ENCODE results near the gene RCOR1. TPM values are rescaled to one million over a fixed set of nuclear protein-coding genes. Genes with fewer than 3 reads are reported as not detected.

Gene RCOR1
- total and polyA plus RNA-seq, 2 of the 8 experiments (the other 6 are each of a cell fraction or from before 2014, with no cell fraction given): 12.3 to 26.3 TPM

- no peak overlapping the region for H4K91ac ChIP-seq (replicated peaks; ENCODE audit: insufficient read length, low read length)
- H4K5ac ChIP-seq (ENCODE audit: insufficient read length, low read depth, low read length): no peak overlapping the region
- no peaks in the 10 kb centered on the region for H3K79me1 ChIP-seq (ENCODE audit: low read depth, low read length)
- H3K36me3 ChIP-seq (ENCODE audit: control insufficient read depth in 2 of 4, insufficient read depth in 4 of 4, low read length in 3 of 4): no peaks in the 10 kb centered on the region
- no peak overlapping the region for H3K4me3 ChIP-seq (ENCODE audit: extremely low read depth in 1 of 4, insufficient read depth in 2 of 4, low read depth in 3 of 4, low read length in 4 of 4)
- 97% methylated on average over 3 of the region's 3 CpGs; no CpG with 5 or more reads in 1 of the 2 experiments for WGBS, 2 experiments (ENCODE audit: extremely low coverage in 1 of 2, insufficient coverage in 1 of 2, insufficient read length in 1 of 2, insufficient replicate concordance in 2 of 2, low coverage in 1 of 2, low lambda C conversion rate in 2 of 2, missing lambda C conversion rate in 1 of 2)
- H4K8ac ChIP-seq (ENCODE audit: extremely low read depth, insufficient read depth, low read length): no peak overlapping the region
- H3K4ac ChIP-seq (replicated peaks; ENCODE audit: insufficient read length, low read depth, low read length): no peak overlapping the region
- ChIA-PET POLR2A (ENCODE audit: partially characterized antibody) (interaction anchor here (0.6 to 1.5 kb wide), 2 partner anchors 33 to 425 kb away, joined by 3 to 6 read pairs; no protein-coding TSS in a partner anchor), CTCF (ENCODE audit: partially characterized antibody) (interaction anchor here (0.6 to 1.1 kb wide), 3 partner anchors 8 to 66 kb away, joined by 3 to 5 read pairs (median 3); no protein-coding TSS in a partner anchor)
- no peak overlapping the region for H3K18ac ChIP-seq (ENCODE audit: extremely low read depth, low read length)
- H2BK120ac ChIP-seq (replicated peaks; ENCODE audit: low read depth, low read length): no peak overlapping the region
- no peak overlapping the region for H2BK15ac ChIP-seq (ENCODE audit: low read length)
- H3K9ac ChIP-seq (replicated peaks in 1 of 4; ENCODE audit: extremely low read depth in 1 of 4, low read depth in 3 of 4, low read length in 3 of 4): no peak overlapping the region
- H2BK5ac ChIP-seq (ENCODE audit: low read depth, low read length): no peak overlapping the region
- peaks cover 0 to 3% of the 10 kb centered on the region in 2 experiments; a peak in 3 of 4 replicates for H3K79me2 ChIP-seq (ENCODE audit: control insufficient read depth in 1 of 2, insufficient read depth in 2 of 2, low read length in 2 of 2)
- H2AFZ ChIP-seq (ENCODE audit: low read length): no peak overlapping the region
- DNase-seq (ENCODE audit: low read depth in 1 of 2, low spot score in 2 of 2) (no peak), FAIRE-seq (no peak)
- peaks cover 2% of the 10 kb centered on the region; the same call in 1 of the 2 replicates for H3K23me2 ChIP-seq (ENCODE audit: low read depth, low read length)
- no peak overlapping the region for H3K14ac ChIP-seq (ENCODE audit: insufficient read length)
- H2BK20ac ChIP-seq (ENCODE audit: low read length): no peak overlapping the region
- no peaks in the 10 kb centered on the region for H3K9me3 ChIP-seq (ENCODE audit: insufficient read depth in 2 of 2, low read depth in 1 of 2, low read length in 1 of 2)
- no peak overlapping the region for H3K23ac ChIP-seq (ENCODE audit: insufficient read length)
- no peak overlapping the region for H2AK5ac ChIP-seq (ENCODE audit: low read depth, low read length)
- H3K56ac ChIP-seq (replicated peaks; ENCODE audit: insufficient read length, low read depth, low read length): no peak overlapping the region
- no peak overlapping the region for H3K4me2 ChIP-seq (ENCODE audit: insufficient read depth in 1 of 2, low read depth in 2 of 2, low read length in 2 of 2)
- no peaks in the 10 kb centered on the region for H3K27me3 ChIP-seq (replicated peaks in 1 of 4; ENCODE audit: control insufficient read depth in 3 of 4, extremely low read depth in 1 of 4, insufficient read depth in 3 of 4, low read length in 3 of 4)
- H3K4me1 ChIP-seq (replicated peaks in 1 of 4; ENCODE audit: control insufficient read depth in 3 of 4, insufficient read depth in 4 of 4, low read length in 3 of 4): peaks cover 5 to 26% (median 15%) of the 10 kb centered on the region in 4 experiments
- H3K27ac ChIP-seq (ENCODE audit: low read depth, low read length): no peak overlapping the region
- H2BK12ac ChIP-seq (ENCODE audit: low read depth, low read length): no peak overlapping the region
- H4K20me1 ChIP-seq (replicated peaks in 1 of 2; ENCODE audit: control insufficient read depth in 1 of 2, insufficient read depth in 2 of 2, low read length in 2 of 2): no peaks in the 10 kb centered on the region
- no peak for TF ChIP-seq GABPA (IDR thresholded peaks at IDR 0.05; ENCODE audit: borderline replicate concordance, insufficient read depth, low read length)
- TF ChIP-seq KDM4A (IDR thresholded peaks at IDR 0.05; ENCODE audit: low read depth, low read length, severe bottlenecking): no peak
- TF ChIP-seq EZH2 (IDR thresholded peaks at IDR 0.05; ENCODE audit: low read depth, low read length, severe bottlenecking): no peak
- no peak for TF ChIP-seq ZNF274 (IDR thresholded peaks at IDR 0.05; ENCODE audit: borderline replicate concordance, extremely low read depth, low read length)
- TF ChIP-seq CEBPB (IDR thresholded peaks at IDR 0.05; ENCODE audit: low read depth, low read length): no peak
- TF ChIP-seq CBX8 (IDR thresholded peaks at IDR 0.05; ENCODE audit: borderline replicate concordance, low read depth, low read length): no peak
- TF ChIP-seq KDM1A (IDR thresholded peaks at IDR 0.05; ENCODE audit: borderline replicate concordance, low read length): no peak
- TF ChIP-seq BACH1 (IDR thresholded peaks at IDR 0.05; ENCODE audit: low read length): no peak
- TF ChIP-seq POLR2AphosphoS5 (IDR thresholded peaks at IDR 0.05; ENCODE audit: low read depth, low read length): no peak
- no peak for TF ChIP-seq SIX5 (IDR thresholded peaks at IDR 0.05; ENCODE audit: low read depth, low read length)
- no peak for TF ChIP-seq YY1 (IDR thresholded peaks at IDR 0.05; ENCODE audit: low read depth, low read length)
Measured at GRCh38 chr14:102588821-102589220, 3.6 kb upstream of the RCOR1 start.
